Progenitor cell of endocrine pancreas (in vitro differentiated cells): ENCODE data around the gene LHFPL6. TPM values are rescaled to one million over a fixed set of nuclear protein-coding genes. Genes with fewer than 3 reads are reported as not detected.

ENCODE experiments used
- DNase-seq: peaks from one replicate; pipeline ENCODE4 v3.0.0; 2021; ENCODE audit warnings: low spot score; ENCODE audit not compliant: unreplicated experiment
- H3K27ac Mint-ChIP-seq: 2 replicates; pipeline ENCODE4 v1.8.0; 2021; ENCODE audit warnings: mild to moderate bottlenecking, moderate library complexity, mixed read lengths
- H3K27me3 Mint-ChIP-seq: 2 replicates; pipeline ENCODE4 v1.8.0; 2021; ENCODE audit warnings: mixed read lengths
- H3K36me3 Mint-ChIP-seq: 2 replicates; pipeline ENCODE4 v1.8.0; 2022; ENCODE audit warnings: mixed read lengths; ENCODE audit not compliant: insufficient read depth
- H3K4me1 Mint-ChIP-seq: 2 replicates; pipeline ENCODE4 v1.8.0; 2021; ENCODE audit warnings: low read depth, mixed read lengths
- H3K4me3 Mint-ChIP-seq: 2 replicates; pipeline ENCODE4 v1.8.0; 2021; ENCODE audit warnings: low read depth, mild to moderate bottlenecking, moderate library complexity, mixed read lengths
- H3K9me3 Mint-ChIP-seq: 2 replicates; pipeline ENCODE4 v1.8.0; 2021; ENCODE audit warnings: low read depth, mixed read lengths
- CTCF ChIP-seq: fragments of 200-600 bp; sonication (generic); IDR thresholded peaks from one replicate; pipeline ENCODE4 v1.5.0; 2021; ENCODE audit warnings: antibody characterized with exemption, mild to moderate bottlenecking; ENCODE audit not compliant: unreplicated experiment
- total RNA-seq: library from RNA; stranded (reverse); gene quantifications from 2 replicates; pipeline ENCODE4 v1.2.1, GENCODE V29; 2021

Gene LHFPL6
- total RNA-seq, 1 donor from 2014 or later = 1.0 TPM

GRCh38 chr13:39433651-39434050 lies 169.3 kb downstream of the LHFPL6 start:
- TF ChIP-seq CTCF = no peak
- H3K4me1 Mint-ChIP-seq = no peaks in the 10 kb centered on the region
- no peaks in the 10 kb centered on the region for H3K36me3 Mint-ChIP-seq
- no peaks in the 10 kb centered on the region for H3K27me3 Mint-ChIP-seq
- peaks cover 12% of the 10 kb centered on the region for H3K9me3 Mint-ChIP-seq
- H3K27ac Mint-ChIP-seq = no peak overlapping the region
- H3K4me3 Mint-ChIP-seq = no peak overlapping the region
- no peak for DNase-seq

GRCh38 chr13:39432196-39432595 lies 170.8 kb downstream of the LHFPL6 start:
- no peak overlapping the region for H3K4me3 Mint-ChIP-seq
- no peaks in the 10 kb centered on the region for H3K27me3 Mint-ChIP-seq
- H3K27ac Mint-ChIP-seq = no peak overlapping the region
- H3K36me3 Mint-ChIP-seq = no peaks in the 10 kb centered on the region
- no peak for TF ChIP-seq CTCF
- H3K9me3 Mint-ChIP-seq = peaks cover 15% of the 10 kb centered on the region
- H3K4me1 Mint-ChIP-seq = no peaks in the 10 kb centered on the region
- DNase-seq = no peak

- DNase-seq = no peak
- H3K27ac Mint-ChIP-seq = no peak overlapping the region
Measured at GRCh38 chr13:39422845-39423565, 180.0 kb downstream of the LHFPL6 start.

GRCh38 chr13:39419876-39420275 lies 183.1 kb downstream of the LHFPL6 start:
- Mint-ChIP-seq H3K9me3 (no peaks in the 10 kb centered on the region), H3K27ac (no peak overlapping the region), H3K36me3 (no peaks in the 10 kb centered on the region), H3K4me1 (peaks cover 5% of the 10 kb centered on the region), H3K27me3 (peaks cover 39% of the 10 kb centered on the region), H3K4me3 (no peak overlapping the region)
- no peak for DNase-seq
- no peak for TF ChIP-seq CTCF

More at GRCh38 chr13:39422845-39423565, 180.0 kb downstream of the LHFPL6 start:
- H3K27me3 Mint-ChIP-seq = peaks cover 20% of the 10 kb centered on the region
- no peaks in the 10 kb centered on the region for H3K4me1 Mint-ChIP-seq
- TF ChIP-seq CTCF = no peak
- H3K9me3 Mint-ChIP-seq = no peaks in the 10 kb centered on the region
- H3K4me3 Mint-ChIP-seq = no peak overlapping the region
- H3K36me3 Mint-ChIP-seq = no peaks in the 10 kb centered on the region

- peaks cover 39% of the 10 kb centered on the region for H3K27me3 Mint-ChIP-seq
- no peak for DNase-seq
- no peaks in the 10 kb centered on the region for H3K36me3 Mint-ChIP-seq
- no peak for TF ChIP-seq CTCF
- H3K4me1 Mint-ChIP-seq = peaks cover 5% of the 10 kb centered on the region
- no peak overlapping the region for H3K4me3 Mint-ChIP-seq
- no peak overlapping the region for H3K27ac Mint-ChIP-seq
- no peaks in the 10 kb centered on the region for H3K9me3 Mint-ChIP-seq
Measured at GRCh38 chr13:39419068-39419467, 183.9 kb downstream of the LHFPL6 start.
